GM18909 (cell line): ENCODE data around the gene ZNF385D.

Experiments
- ATAC-seq: cut with Tn5 transposase; IDR thresholded peaks from one replicate; pipeline ENCODE4 v1.9.1; 2021; ENCODE audit warnings: mild to moderate bottlenecking; ENCODE audit not compliant: unreplicated experiment, poor library complexity

ZNF385D gene

DNA sequence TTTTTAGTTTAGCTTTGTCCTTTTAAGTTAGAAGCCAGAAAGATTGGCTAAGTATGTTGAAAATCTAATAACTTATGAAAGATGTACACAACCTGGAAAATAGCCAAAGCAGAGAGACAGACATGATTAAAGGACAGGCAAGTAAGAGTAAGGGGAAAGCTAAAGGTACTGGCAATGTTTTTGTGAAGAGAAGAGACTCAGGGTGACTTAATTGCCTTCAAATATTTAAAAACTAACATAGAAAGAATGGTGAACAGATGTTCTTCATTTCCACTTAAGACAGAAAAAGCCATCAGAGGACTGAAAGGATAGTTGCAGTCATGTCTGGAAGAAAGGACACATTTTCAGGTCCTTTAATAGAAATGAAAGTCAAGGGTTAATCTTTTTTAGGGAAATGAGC is 68.8 kb downstream of the ZNF385D start:
- ATAC-seq = no peak

DNA sequence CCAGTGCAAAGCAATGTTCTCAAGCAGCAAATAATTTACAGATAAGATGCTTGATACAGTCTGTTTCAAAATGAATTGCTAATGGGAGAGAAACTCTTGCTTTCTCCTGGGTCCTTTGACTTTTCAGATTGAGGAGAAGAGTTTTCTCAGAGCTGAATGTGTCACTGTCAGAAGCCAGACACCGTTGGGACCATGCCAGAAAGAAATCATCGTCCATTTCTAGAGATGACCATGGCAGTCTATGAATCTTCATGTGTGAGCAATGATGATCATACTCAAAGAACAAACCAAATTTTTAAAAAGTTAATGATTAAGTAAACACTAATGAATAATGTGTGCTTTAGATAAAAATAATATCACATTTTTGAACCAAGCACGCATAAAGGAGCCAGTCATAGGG is 77.6 kb downstream of the ZNF385D start:
- ATAC-seq = no peak

DNA sequence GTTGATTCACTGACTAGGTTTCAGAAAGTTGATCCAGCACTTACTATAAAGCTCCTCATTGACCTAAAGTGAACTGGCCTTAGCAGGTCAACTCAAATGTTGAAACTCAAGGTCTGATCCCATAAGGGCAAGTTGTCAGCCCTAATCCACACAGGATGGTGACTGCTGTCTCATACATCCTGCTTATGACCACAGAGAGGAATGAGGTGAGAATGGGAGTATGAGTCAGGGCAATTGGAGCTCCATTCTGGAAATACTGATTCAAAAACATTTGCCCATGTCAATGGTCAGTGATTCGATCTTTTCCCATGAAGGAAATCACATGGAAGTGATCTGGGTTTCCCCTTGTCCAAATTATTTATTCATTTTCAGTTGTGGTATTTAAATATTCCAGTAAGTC is 78.7 kb downstream of the ZNF385D start:
- ATAC-seq = no peak

DNA sequence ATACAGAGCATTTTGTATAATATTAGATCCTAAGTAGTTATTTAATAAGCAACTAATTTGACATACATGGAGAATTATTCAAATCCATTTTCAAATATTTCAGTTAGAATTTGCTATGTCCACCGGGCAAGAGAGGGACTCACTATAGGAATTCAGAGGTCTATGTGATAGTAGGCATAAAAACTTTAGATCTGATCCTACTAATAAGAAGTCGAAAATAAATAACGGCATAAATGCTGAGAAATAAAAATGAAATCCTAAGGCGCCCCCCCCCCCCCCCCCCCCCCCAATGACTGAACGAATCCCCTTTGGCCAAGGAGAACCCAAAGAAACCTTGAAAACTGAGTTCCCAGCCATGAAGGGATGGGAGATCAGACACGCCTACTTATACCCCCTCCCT is 80.6 kb downstream of the ZNF385D start:
- no peak for ATAC-seq

DNA sequence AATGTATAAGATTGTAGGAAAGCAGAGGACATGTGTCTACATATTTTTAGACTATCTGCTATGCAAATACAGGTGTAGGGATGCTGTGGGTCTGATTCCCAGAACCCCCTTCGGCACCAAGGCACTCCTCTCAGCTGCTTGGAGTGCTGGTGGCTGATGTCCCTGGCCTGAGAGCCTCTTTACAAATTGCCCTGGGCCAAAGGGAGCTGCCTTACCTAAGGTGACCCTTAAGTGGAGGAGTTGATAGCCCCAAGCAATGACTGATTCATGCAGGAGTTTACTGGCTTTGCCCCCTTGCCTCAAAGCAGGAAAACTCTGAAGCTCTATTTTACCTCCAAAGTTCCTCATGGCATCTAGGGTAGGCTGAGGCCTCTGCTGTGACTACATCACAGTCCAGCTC is 83.0 kb downstream of the ZNF385D start:
- no peak for ATAC-seq

DNA sequence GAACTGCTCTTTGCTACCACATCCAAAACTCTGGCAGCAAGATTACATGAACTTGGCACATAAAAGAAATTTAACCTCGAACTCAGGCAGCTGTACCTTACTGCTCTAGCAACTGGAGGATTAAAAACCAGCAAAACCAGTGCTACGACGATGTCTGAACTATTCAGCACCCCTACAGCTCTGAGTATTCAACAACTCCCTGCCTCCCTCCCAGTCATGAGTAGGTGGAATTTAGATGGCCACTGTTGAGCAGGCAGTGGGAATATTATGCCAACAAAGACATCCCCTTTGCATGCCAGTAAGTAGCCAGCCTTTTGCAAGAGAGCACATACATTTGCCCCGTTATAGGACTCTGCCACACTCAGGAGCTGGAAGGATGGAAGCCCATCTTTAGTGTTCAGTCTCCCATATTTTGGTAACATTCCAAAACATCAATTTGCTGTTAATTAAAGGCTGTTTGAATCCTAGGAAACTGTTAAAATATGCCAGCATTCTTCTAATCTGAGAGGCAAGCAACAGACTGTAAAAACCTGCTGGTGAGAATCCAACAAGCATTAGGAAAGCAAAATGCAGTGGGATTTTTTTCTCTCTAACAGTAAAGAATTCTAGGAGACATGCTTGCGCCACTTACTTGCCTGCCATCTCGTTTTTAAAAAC is 85.4 kb downstream of the ZNF385D start:
- ATAC-seq = no peak

DNA sequence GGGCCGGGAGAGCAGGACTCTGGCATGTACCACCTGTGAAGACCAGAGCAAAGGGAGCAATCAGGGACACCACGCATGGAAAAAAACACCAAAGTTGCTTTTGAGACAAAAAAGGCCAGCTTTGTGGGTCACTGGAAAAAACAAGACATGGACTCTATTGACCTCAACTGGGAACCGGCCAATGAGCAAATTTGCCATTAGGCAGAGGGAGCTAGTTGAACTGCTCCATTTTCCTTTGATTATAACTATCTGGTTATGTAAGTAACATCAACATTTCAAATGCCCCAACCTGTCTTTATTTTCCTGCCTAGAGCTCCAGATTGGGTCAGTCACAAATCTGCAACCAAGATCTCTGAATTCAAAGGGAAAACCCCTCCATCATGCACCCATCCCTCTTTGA is 86.0 kb downstream of the ZNF385D start:
- ATAC-seq = no peak

DNA sequence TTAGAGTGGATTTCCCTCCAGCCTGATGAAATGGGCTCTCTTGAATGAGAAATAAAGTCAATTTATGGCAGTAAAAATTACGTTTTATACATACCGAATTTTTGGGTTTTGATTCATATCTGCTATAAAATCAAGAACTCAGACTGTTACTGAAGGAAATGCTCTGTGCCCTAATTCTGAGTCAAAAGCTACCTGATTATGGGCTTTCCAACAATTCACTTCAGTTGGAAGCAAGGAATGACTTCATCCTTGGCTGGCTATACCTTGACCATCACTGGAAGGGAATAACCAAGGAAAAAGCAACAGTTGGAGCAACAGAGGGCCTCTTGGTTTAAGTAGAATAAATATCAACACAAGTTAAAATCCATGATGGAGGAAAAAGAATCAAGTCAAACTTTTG is 88.6 kb downstream of the ZNF385D start:
- ATAC-seq = no peak

DNA sequence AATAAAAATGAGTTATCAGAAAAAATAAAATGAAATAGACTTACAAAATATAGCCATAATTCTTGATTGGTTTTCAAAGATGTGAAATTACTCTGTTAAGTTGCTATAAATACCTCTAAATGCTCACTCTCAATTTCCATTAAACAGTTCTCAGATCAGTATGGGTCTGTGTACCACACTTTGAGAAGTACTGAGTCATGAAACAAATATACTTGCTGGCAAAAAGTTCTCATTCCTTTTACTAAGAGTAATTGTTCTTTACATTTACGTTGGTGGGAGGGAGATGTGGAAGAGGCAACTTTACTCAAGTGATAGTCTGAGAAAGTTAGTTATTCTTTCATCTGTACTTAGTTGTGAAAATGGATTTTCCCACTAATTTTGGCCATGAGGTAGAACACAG is 96.3 kb downstream of the ZNF385D start:
- ATAC-seq = no peak

DNA sequence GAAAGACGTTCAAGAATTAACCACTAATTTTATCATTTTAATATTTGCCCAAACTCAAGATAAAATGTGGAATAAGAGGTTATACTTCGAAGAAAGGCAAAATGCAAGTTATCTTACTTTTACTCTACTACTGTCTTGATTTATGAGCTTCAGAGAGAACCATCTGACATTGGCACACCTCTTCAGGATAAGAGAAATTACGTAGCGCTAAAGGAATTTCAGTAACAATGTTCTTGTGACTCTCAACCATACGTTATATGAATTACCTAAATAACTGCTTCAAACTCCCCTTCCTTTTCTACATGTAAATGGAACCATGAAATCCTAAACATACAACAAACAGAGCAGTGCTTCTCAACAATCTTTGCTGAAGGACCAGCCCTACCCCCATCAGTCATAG is 96.8 kb downstream of the ZNF385D start:
- no peak for ATAC-seq

DNA sequence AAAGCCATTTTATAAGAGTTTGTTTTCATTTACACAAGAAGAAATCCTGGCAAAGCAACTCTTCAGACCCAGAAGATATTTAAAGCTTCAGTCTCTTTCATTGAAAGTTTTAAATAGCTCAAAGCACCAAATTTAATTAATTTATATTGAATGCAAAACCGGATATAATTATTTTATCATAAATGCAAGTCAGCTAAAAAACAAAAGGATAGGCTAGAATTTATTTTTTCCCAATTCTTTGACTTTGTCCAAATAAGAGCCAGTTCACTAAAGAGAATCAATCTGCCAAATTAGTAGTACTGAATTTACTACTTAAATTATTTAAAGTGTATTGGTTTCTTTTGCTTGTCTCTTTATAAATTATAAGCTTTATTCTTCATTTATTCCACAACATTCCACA is 101.5 kb downstream of the ZNF385D start:
- no peak for ATAC-seq

DNA sequence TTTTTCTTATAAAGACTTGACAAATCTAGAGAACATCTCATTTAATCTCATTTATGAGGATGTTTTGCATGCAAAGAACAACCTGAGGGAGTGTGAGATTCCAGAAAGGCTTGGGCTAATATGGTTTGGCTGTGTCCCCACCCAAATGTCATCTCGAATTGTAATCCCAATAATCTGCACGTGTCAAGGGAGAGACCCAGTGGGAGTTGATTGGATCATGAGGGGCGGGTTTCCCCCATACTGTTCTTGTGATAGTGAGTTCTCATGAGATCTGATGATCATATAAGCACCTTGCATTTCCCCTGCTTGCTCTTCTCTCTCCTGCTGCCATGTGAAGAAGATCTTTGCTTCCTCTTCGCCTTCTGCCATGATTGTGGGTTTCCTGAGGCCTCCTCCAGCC is 103.0 kb downstream of the ZNF385D start:
- ATAC-seq = no peak

DNA sequence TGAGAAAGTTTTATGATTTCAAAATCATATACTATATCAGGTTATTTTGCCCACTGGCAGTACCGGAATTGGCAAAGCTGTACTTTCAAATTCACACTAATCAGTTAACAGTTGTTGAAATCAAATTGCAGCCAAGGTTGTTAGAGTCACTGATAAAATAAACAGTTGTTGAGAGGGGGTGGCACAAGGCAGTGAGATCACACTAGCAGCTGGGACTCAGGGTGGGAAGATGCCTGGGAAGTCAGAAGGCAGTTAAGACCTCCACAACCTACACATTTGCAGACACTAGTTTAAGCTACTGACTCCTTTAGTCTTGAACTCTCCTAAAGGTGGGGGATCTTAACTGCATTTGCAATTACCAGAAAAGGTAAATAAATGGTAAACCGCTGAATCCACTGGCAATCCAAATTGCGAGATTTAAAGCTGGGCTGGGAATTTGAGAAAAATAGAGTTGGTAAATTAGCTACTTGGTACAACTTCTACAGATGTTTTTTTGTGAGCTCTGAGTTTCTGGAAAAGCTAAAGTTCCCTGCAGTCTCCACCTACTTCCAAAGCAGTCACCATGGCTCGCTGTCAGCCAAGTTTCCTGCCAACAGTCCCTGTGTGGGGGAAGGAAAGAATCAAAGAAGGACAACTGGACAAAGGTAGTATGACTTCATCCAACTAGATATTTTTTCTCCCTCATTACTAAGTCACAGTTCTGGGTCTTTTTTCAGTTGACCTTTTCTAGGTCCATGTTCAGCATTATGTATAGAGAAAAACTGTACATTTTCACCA is 105.7 kb downstream of the ZNF385D start:
- no peak for ATAC-seq

DNA sequence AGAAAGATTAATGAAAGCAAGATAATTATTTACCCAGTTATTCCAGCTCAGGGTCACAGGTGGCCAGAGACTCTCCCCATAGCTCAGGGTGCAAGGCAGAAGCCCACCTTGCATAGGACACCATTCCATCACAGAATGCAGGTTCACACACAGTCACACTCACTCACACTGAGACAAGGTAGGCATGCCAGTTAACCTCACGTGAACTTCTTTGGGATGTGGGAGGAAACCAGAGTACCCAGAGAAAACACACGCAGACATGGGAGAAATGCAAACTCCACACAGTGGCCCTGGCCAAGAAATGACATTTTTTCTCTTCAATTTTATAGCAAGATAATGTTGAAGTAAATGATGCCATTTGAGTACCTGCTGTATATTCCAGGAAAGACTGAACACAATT is 106.7 kb downstream of the ZNF385D start:
- no peak for ATAC-seq

DNA sequence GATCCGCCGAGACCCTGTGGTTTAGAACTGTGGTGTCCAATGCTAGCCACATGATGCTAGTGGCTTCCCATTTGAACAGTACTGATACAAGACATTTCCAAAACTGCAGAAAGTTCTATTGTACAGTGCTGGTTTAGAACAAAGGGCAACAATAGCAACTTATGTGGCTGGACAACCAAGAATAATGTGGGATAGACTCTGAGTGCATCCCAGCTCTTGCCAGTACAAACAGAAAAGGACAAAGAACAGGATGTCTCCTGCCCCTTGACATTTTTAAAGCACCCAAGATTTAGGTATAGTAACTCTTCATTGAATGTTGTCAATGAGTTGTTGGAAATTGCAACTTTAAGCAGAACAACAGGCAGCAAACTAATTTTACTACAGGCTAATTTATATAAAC is 107.3 kb downstream of the ZNF385D start:
- ATAC-seq = no peak

DNA sequence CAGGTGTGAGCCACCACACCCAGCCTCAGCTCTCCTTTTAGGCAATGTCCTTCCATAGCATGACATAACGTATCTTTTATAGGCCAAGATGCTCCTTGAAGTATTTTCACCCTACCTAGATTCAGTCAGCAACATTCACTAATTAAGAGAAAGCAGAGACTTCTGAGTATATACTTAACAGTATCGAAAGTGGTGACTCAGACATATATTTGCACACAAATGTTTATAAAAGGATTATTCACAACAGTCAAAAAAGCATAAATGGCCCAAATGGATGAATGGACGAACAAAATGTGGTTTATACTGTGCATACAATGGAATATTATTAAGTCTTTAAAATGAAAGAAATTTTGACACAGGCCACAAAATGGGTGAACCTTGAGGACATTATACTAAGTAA is 108.6 kb downstream of the ZNF385D start:
- ATAC-seq = no peak

DNA sequence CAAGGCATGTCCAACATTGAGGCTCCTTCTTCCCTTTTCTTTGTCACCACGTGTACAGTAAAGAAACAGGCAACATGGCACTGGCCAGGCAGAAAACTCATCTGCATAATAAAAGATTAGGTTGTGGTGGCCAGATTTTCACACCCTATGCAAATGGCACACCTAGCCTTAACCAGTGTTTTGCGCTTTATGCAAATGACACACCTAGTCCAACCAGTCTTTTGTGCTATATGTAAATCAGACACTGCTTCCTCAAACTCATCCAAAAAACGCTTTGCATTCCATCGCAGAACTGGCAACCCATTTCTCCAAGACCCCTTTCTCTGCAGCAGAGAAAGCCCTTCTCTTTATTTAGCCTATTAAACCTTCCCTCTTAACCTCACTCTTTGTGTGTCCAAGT is 109.1 kb downstream of the ZNF385D start:
- ATAC-seq = no peak

DNA sequence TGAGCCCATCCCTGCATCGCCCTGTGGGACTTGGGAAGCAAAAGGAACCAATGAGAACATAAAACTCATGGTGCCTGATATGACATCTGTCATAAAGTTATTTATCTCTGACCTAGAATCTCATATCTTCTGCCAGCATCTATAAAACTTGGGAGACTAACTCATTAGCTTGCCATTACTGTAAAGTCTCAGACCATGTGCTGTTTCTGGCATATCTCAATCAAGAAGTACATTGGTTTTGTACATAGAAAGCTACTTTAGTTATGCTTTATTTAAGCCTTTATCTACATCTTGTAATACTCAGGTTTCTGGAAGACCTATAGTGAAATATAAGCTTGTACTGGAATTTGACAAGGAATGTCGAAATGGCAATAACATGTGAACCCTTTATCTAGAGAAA is 112.5 kb downstream of the ZNF385D start:
- no peak for ATAC-seq

DNA sequence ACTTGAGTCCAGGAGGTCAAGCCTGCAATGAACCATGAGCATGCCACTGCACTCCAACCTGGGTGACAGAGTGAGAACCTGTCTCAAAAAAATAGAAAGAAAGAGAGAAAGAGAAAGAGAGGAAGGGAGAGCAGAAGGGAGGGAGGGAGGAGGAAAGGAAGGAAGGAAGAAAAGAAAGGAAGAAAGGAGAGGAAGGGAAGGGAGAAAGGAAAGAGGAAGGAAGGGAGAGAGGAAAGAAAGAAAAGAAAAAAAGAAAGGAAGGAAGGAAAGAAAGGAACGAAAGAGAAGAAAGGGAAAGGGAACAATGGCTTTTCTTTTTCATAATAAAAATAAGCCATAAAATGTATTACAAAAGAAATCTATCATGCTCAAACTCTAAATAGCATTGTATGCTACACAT is 116.9 kb downstream of the ZNF385D start:
- ATAC-seq = no peak

DNA sequence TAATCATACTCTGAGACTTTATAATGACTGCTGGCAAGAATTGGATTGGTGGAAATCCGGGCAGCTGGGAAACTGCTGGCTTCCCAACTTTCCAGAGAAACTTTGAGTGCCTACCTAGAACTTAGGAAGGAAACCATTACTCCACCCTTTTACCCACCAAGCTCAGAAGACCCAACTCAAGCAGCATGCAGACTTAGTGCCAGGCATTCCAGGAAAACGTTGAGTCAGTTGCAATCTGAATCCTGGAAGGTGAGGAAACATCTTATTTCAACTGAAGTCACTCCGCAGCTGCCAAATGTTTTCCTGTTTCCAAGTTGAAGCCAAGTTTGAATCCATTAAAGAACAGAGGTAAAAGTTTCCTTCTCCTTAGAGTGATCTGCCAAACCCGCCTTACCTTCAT is 126.5 kb downstream of the ZNF385D start:
- ATAC-seq = no peak

DNA sequence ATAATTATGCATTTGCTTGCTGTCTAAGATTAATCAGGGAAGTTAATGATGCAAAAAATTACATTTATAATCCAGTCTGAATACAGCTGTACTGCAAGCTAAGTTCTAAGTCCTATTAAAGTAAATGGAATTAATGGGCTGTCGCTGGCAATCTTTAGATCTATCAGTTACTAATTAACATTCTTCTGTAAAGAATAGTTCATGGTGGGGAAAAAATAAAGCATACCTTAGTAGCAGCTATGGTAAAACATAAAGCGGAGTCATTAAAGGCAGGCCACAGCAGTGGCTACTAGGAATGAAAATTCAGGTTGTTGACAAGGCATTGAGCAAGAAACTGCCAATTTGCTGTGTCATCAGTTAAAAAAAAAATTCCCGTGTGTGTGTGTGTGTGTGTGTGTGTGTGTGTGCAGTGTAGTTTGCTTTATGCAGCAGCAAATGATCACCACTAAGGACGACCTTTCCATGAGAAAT is 129.8 kb downstream of the ZNF385D start:
- no peak for ATAC-seq

DNA sequence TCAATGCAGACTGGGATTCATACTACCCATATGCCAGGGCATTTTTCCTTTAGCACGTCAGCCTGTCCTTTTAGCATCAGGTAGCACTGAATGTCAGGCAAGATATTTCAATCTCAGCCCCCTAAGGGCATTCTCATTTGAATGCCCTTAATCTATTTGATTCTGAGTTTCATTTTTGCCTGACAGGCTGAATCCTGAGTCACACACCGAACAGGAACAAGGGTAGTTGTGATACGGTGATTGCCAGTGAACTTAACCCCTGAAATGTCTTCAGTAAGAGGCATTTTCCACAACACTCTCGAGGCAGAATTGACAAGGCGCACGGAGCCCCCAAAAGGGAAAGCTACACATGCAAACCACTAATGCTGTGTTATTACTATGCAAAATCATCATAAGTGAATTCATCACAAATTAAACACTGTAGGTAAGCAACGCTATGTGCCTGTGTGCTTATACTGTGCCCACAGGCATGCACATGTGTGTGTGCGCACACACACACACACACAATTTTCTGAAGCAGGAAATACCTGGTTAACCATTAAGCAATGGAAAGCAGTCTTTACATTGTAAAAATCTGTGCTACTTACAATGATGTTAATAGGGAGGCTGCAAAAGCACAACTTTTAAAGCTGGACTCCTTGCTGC is 130.4 kb downstream of the ZNF385D start:
- no peak for ATAC-seq
